Measurements from ENCODE around the gene HSD17B2. TPM values are rescaled to one million over a fixed set of nuclear protein-coding genes. Genes with fewer than 3 reads are reported as not detected.

Gene HSD17B2
- total RNA-seq, 4 donors from 2014 or later, result 0.22 to 0.29 TPM; not detected in 2

GRCh38 chr16:82055728-82056549 is 20.9 kb downstream of the HSD17B2 start:
- ATAC-seq (no peak), DNase-seq (no peak)
- H3K9me3 ChIP-seq, result no peaks in the 10 kb centered on the region
- no peaks in the 10 kb centered on the region for H3K36me3 ChIP-seq
- H3K4me3 ChIP-seq, result no peak overlapping the region
- no peak overlapping the region for H3K27ac ChIP-seq
- H3K27me3 ChIP-seq, result no peaks in the 10 kb centered on the region
- H3K4me1 ChIP-seq, result no peaks in the 10 kb centered on the region
- intact Hi-C loops (cut with DNase I; ENCODE audit: low total_unique reads) (no loop called here), in situ Hi-C loops (cut with MboI; ENCODE audit: low sequenced_read_pairs in 4 of 4) (no loop called here)
- TF ChIP-seq CTCF (IDR thresholded peaks at IDR 0.05 in 4 of 5, conservative IDR thresholded peaks at IDR 0.05 in 1 of 5), result no peak
- no peak for TF ChIP-seq POLR2A (IDR thresholded peaks at IDR 0.05)

GRCh38 chr16:82056550-82056896 is 21.5 kb downstream of the HSD17B2 start:
- Histone ChIP-seq H3K27ac (no peak overlapping the region), H3K27me3 (no peaks in the 10 kb centered on the region), H3K4me1 (no peaks in the 10 kb centered on the region), H3K4me3 (no peak overlapping the region), H3K36me3 (no peaks in the 10 kb centered on the region), H3K9me3 (no peaks in the 10 kb centered on the region)
- TF ChIP-seq CTCF (IDR thresholded peaks at IDR 0.05 in 4 of 5, conservative IDR thresholded peaks at IDR 0.05 in 1 of 5) (no peak), POLR2A (IDR thresholded peaks at IDR 0.05) (no peak)
- intact Hi-C loops (cut with DNase I; ENCODE audit: low total_unique reads), result no loop called here
- in situ Hi-C loops (cut with MboI; ENCODE audit: low sequenced_read_pairs in 4 of 4), result no loop called here
- ATAC-seq, result no peak
- DNase-seq, result no peak

- in situ Hi-C loops (cut with MboI; ENCODE audit: low sequenced_read_pairs in 4 of 4), result no loop called here
- ATAC-seq (no peak), DNase-seq (no peak)
- Histone ChIP-seq H3K27me3 (no peaks in the 10 kb centered on the region), H3K27ac (no peak overlapping the region), H3K4me3 (no peak overlapping the region), H3K9me3 (no peaks in the 10 kb centered on the region), H3K4me1 (no peaks in the 10 kb centered on the region), H3K36me3 (no peaks in the 10 kb centered on the region)
- intact Hi-C loops (cut with DNase I; ENCODE audit: low total_unique reads), result no loop called here
- TF ChIP-seq POLR2A (IDR thresholded peaks at IDR 0.05), result no peak
- TF ChIP-seq CTCF (IDR thresholded peaks at IDR 0.05 in 4 of 5, conservative IDR thresholded peaks at IDR 0.05 in 1 of 5), result no peak
Observed at GRCh38 chr16:82059161-82059982, 24.3 kb downstream of the HSD17B2 start.

- TF ChIP-seq POLR2A (IDR thresholded peaks at IDR 0.05) (no peak), CTCF (IDR thresholded peaks at IDR 0.05 in 4 of 5, conservative IDR thresholded peaks at IDR 0.05 in 1 of 5) (no peak)
- H3K9me3 ChIP-seq, result no peaks in the 10 kb centered on the region
- no peaks in the 10 kb centered on the region for H3K4me1 ChIP-seq
- intact Hi-C loops (cut with DNase I; ENCODE audit: low total_unique reads) (loop anchor here (5.0 kb wide), 1 partner anchor 168 kb away; no protein-coding TSS in a partner anchor), in situ Hi-C loops (cut with MboI; ENCODE audit: low sequenced_read_pairs in 4 of 4) (no loop called here)
- H3K4me3 ChIP-seq, result no peak overlapping the region
- ATAC-seq, result no peak
- H3K36me3 ChIP-seq, result no peaks in the 10 kb centered on the region
- no peaks in the 10 kb centered on the region for H3K27me3 ChIP-seq
- no peak for DNase-seq
- no peak overlapping the region for H3K27ac ChIP-seq
Observed at GRCh38 chr16:82059983-82060421, 24.9 kb downstream of the HSD17B2 start.

Data from gastrocnemius medialis (tissue), 4 donors.